ENCODE results near the gene C2CD4B. TPM values are rescaled to one million over a fixed set of nuclear protein-coding genes. Genes with fewer than 3 reads are reported as not detected.

C2CD4B gene
- total and polyA plus RNA-seq, 4 experiments from 2014 or later = not detected

DNA sequence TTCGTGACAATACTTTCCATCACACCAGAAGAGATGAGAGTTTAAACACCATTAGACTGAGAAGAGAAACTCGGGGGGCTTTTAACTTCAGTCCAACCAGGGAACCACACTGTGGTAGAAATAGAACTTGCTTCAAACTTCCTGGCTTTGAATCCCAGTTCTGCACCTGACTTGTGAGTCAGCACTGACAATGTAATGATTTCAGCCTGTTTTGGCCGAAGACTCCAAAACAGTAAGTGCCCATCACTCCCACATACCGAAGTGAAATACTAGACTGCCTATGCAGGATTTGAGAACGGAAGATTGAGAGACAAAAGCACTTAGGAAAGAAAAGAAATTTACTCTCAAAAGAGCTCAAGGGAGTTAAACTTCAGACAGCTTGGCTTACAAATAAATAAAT is 27.0 kb downstream of the C2CD4B start:
- H3K9me3 ChIP-seq (ENCODE audit: control insufficient read depth in 1 of 2, low read length in 2 of 2) = no peaks in the 10 kb centered on the region
- POLR2A ChIA-PET (ENCODE audit: partially characterized antibody) = no interaction called here

GRCh38 chr15:62136911-62137865 is 27.9 kb downstream of the C2CD4B start:
- H3K27ac Mint-ChIP-seq = no peak overlapping the region
- Histone ChIP-seq H3K27me3 (ENCODE audit: insufficient read depth, low read length) (no peaks in the 10 kb centered on the region), H3K4me1 (ENCODE audit: insufficient read depth, low read length) (no peaks in the 10 kb centered on the region), H3K9me3 (ENCODE audit: control insufficient read depth in 1 of 2, low read length in 2 of 2) (no peaks in the 10 kb centered on the region), H3K27ac (ENCODE audit: low read depth, low read length) (no peak overlapping the region), H3K4me3 (ENCODE audit: low read length in 2 of 2) (no peak overlapping the region), H3K36me3 (ENCODE audit: insufficient read depth, low read length) (no peaks in the 10 kb centered on the region)
- ChIA-PET POLR2A (ENCODE audit: partially characterized antibody) (no interaction called here), CTCF (ENCODE audit: partially characterized antibody) (interaction anchor here (1.4 to 1.5 kb wide), 2 partner anchors 10 to 11 kb away, joined by 5 to 6 read pairs; no protein-coding TSS in a partner anchor)
- H3K27me3 Mint-ChIP-seq = peaks cover 0 to 1% of the 10 kb centered on the region in 2 donors
- intact Hi-C loops (cut with micrococcal nuclease) = no loop called here
- DNase-seq = no peak
- H3K4me1 Mint-ChIP-seq = peaks cover 5 to 6% (median 6%) of the 10 kb centered on the region in 4 donors
- H3K36me3 Mint-ChIP-seq = no peaks in the 10 kb centered on the region
- H3K9me3 Mint-ChIP-seq = peaks cover 0 to 3% (median 0%) of the 10 kb centered on the region in 8 donors
- no peak overlapping the region for H3K4me3 Mint-ChIP-seq

More for the DNA sequence above, 27.0 kb downstream of the C2CD4B start:
- peaks cover 5 to 10% (median 6%) of the 10 kb centered on the region in 4 donors for H3K4me1 Mint-ChIP-seq
- no peak overlapping the region for H3K27ac Mint-ChIP-seq
- H3K4me1 ChIP-seq (ENCODE audit: insufficient read depth, low read length) = no peaks in the 10 kb centered on the region
- CTCF ChIA-PET (ENCODE audit: partially characterized antibody) = interaction anchor here (1.5 kb wide), 1 partner anchor 11 kb away, joined by 6 read pairs; no protein-coding TSS in a partner anchor
- H3K36me3 Mint-ChIP-seq = no peaks in the 10 kb centered on the region
- no peak overlapping the region for H3K4me3 Mint-ChIP-seq
- H3K36me3 ChIP-seq (ENCODE audit: insufficient read depth, low read length) = no peaks in the 10 kb centered on the region
- H3K27me3 Mint-ChIP-seq = peaks cover 1 to 2% of the 10 kb centered on the region in 2 donors
- no peaks in the 10 kb centered on the region for H3K27me3 ChIP-seq (ENCODE audit: insufficient read depth, low read length)
- H3K9me3 Mint-ChIP-seq = peaks cover 0 to 3% (median 0%) of the 10 kb centered on the region in 8 donors
- H3K4me3 ChIP-seq (ENCODE audit: low read length in 2 of 2) = no peak overlapping the region
- no peak for DNase-seq
- H3K27ac ChIP-seq (ENCODE audit: low read depth, low read length) = no peak overlapping the region
- intact Hi-C loops (cut with micrococcal nuclease) = no loop called here

DNA sequence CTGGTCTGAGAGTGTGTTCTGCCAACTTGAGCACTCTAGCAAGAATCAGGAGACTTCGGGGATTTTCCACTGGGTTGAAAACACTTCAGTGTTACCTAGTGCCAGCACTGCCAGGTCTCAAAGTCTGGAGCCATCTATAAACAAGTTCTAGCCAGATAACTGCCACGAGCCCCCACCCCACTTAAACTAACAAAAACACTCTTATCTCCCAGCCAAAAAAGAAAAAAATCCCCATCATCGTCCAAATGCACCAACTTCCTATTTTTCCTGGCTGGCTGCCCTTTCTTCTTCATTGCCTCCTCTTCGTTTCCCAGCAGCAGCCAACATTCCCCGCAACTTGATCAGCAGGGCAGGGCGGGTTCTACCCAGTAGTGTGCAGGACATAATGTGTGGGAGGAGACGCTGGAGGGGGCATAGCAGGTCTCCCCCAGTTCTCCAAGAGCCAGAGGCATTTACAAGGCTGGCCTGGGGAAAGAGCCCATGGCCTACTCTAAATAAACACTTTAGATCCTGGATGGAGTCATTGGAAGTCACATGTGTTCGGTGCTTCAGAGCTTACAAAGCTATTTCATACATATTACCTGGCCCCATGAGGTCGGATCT is 29.5 kb downstream of the C2CD4B start:
- CTCF ChIA-PET (ENCODE audit: partially characterized antibody) = interaction anchor here (1.4 kb wide), 1 partner anchor 9 kb away, joined by 5 read pairs; no protein-coding TSS in a partner anchor
- peaks cover 0 to 1% of the 10 kb centered on the region in 2 donors for H3K27me3 Mint-ChIP-seq
- H3K9me3 ChIP-seq (ENCODE audit: control insufficient read depth in 1 of 2, low read length in 2 of 2) = no peaks in the 10 kb centered on the region

DNA sequence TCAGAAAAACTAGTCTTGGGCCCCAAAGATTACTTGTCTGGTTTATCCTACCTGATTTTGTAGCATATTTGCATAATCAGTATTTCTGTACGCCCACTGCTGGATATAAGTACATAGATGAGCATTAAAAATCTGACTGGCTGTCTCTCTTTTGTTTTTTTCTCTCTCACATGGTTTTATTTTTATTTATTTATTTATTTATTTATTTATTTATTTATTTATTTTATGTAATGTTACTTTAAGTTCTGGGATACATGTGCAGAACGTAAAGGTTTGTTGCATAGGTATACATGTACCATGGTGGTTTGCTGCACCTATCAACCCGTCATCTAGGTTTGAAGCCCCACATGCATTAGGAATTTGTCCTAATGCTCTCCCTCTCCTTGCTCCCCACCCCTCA is 31.9 kb downstream of the C2CD4B start:
- ChIA-PET CTCF (ENCODE audit: partially characterized antibody) (no interaction called here), POLR2A (ENCODE audit: partially characterized antibody) (no interaction called here)
- Mint-ChIP-seq H3K4me3 (no peak overlapping the region), H3K27ac (peak overlapping the region in 1 of 7 donors; percentile 4), H3K36me3 (no peaks in the 10 kb centered on the region), H3K9me3 (peaks cover 0 to 3% (median 0%) of the 10 kb centered on the region in 8 donors), H3K27me3 (no peaks in the 10 kb centered on the region), H3K4me1 (peaks cover 13 to 15% (median 14%) of the 10 kb centered on the region in 4 donors)
- DNase-seq = no peak
- no peaks in the 10 kb centered on the region for H3K36me3 ChIP-seq (ENCODE audit: insufficient read depth, low read length)
- no peak overlapping the region for H3K4me3 ChIP-seq (ENCODE audit: low read length in 2 of 2)
- no peaks in the 10 kb centered on the region for H3K9me3 ChIP-seq (ENCODE audit: control insufficient read depth in 1 of 2, low read length in 2 of 2)
- intact Hi-C loops (cut with micrococcal nuclease) = no loop called here
- no peak overlapping the region for H3K27ac ChIP-seq (ENCODE audit: low read depth, low read length)
- peaks cover 14% of the 10 kb centered on the region for H3K4me1 ChIP-seq (ENCODE audit: insufficient read depth, low read length)
- no peaks in the 10 kb centered on the region for H3K27me3 ChIP-seq (ENCODE audit: insufficient read depth, low read length)

More for the DNA sequence above, 29.5 kb downstream of the C2CD4B start:
- H3K4me3 ChIP-seq (ENCODE audit: low read length in 2 of 2) = no peak overlapping the region
- Mint-ChIP-seq H3K4me3 (no peak overlapping the region), H3K4me1 (no peaks in the 10 kb centered on the region), H3K27ac (no peak overlapping the region), H3K36me3 (no peaks in the 10 kb centered on the region), H3K9me3 (peaks cover 0 to 3% (median 0%) of the 10 kb centered on the region in 8 donors)
- no peak for DNase-seq
- POLR2A ChIA-PET (ENCODE audit: partially characterized antibody) = no interaction called here
- H3K36me3 ChIP-seq (ENCODE audit: insufficient read depth, low read length) = no peaks in the 10 kb centered on the region
- intact Hi-C loops (cut with micrococcal nuclease) = no loop called here
- H3K27ac ChIP-seq (ENCODE audit: low read depth, low read length) = no peak overlapping the region
- H3K27me3 ChIP-seq (ENCODE audit: insufficient read depth, low read length) = no peaks in the 10 kb centered on the region
- H3K4me1 ChIP-seq (ENCODE audit: insufficient read depth, low read length) = no peaks in the 10 kb centered on the region

GRCh38 chr15:62128916-62129315 is 36.2 kb downstream of the C2CD4B start:
- CTCF ChIA-PET (ENCODE audit: partially characterized antibody) = interaction anchor here (0.7 to 1.2 kb wide), 3 partner anchors 11 to 69 kb away, joined by 3 to 5 read pairs (median 3); partner anchors contain the start of gene VPS13C
- Histone ChIP-seq H3K4me1 (ENCODE audit: insufficient read depth, low read length) (peaks cover 36% of the 10 kb centered on the region), H3K36me3 (ENCODE audit: insufficient read depth, low read length) (no peaks in the 10 kb centered on the region), H3K27ac (ENCODE audit: low read depth, low read length) (no peak overlapping the region), H3K9me3 (ENCODE audit: control insufficient read depth in 1 of 2, low read length in 2 of 2) (no peaks in the 10 kb centered on the region), H3K27me3 (ENCODE audit: insufficient read depth, low read length) (no peaks in the 10 kb centered on the region), H3K4me3 (ENCODE audit: low read length in 2 of 2) (no peak overlapping the region)
- DNase-seq = peak; percentile 23 to 50 (median 41)
- Mint-ChIP-seq H3K27ac (peak overlapping the region in 6 of 7 donors; percentile 0 to 84 (median 58)), H3K9me3 (no peaks in the 10 kb centered on the region), H3K36me3 (no peaks in the 10 kb centered on the region), H3K4me3 (peak overlapping the region in 3 of 8 donors; percentile 4 to 47 (median 7)), H3K27me3 (no peaks in the 10 kb centered on the region), H3K4me1 (peaks cover 30 to 44% (median 37%) of the 10 kb centered on the region in 4 donors)
- POLR2A ChIA-PET (ENCODE audit: partially characterized antibody) = interaction anchor here (1.1 kb wide), 1 partner anchor 10 kb away, joined by 5 read pairs; no protein-coding TSS in a partner anchor
- intact Hi-C loops (cut with micrococcal nuclease) = loop anchor here (5.0 kb wide), 1 partner anchor 123 kb away; no protein-coding TSS in a partner anchor

GRCh38 chr15:62126364-62126763 is 38.7 kb downstream of the C2CD4B start:
- no peaks in the 10 kb centered on the region for H3K9me3 Mint-ChIP-seq
- Histone ChIP-seq H3K4me3 (ENCODE audit: low read length in 2 of 2) (no peak overlapping the region), H3K4me1 (ENCODE audit: insufficient read depth, low read length) (peaks cover 62% of the 10 kb centered on the region), H3K36me3 (ENCODE audit: insufficient read depth, low read length) (no peaks in the 10 kb centered on the region), H3K9me3 (ENCODE audit: control insufficient read depth in 1 of 2, low read length in 2 of 2) (no peaks in the 10 kb centered on the region), H3K27me3 (ENCODE audit: insufficient read depth, low read length) (no peaks in the 10 kb centered on the region), H3K27ac (ENCODE audit: low read depth, low read length) (no peak overlapping the region)
- H3K27me3 Mint-ChIP-seq = no peaks in the 10 kb centered on the region
- CTCF ChIA-PET (ENCODE audit: partially characterized antibody) = interaction anchor here (1.2 to 3.7 kb wide), 7 partner anchors 10 to 127 kb away, joined by 3 to 18 read pairs (median 5); partner anchors contain the start of gene VPS13C
- no peak overlapping the region for H3K4me3 Mint-ChIP-seq
- no peak for DNase-seq
- intact Hi-C loops (cut with micrococcal nuclease) = loop anchor here (5.0 kb wide), 1 partner anchor 126 kb away; no protein-coding TSS in a partner anchor
- peak overlapping the region in 3 of 7 donors; percentile 19 to 71 (median 30) for H3K27ac Mint-ChIP-seq
- POLR2A ChIA-PET (ENCODE audit: partially characterized antibody) = interaction anchor here (1.0 kb wide), 1 partner anchor 65 kb away, joined by 3 read pairs; the partner anchor contains the start of gene VPS13C
- no peaks in the 10 kb centered on the region for H3K36me3 Mint-ChIP-seq
- peaks cover 45 to 69% (median 58%) of the 10 kb centered on the region in 4 donors for H3K4me1 Mint-ChIP-seq

All from CD4-positive, alpha-beta memory T cell (primary cell).